Tibial nerve (tissue), 3 donors: ENCODE data around the gene C3orf80.

Experiments
- POLR2A ChIP-seq, 2 donors: fragments of 450-650 bp; IDR thresholded peaks; one replicate each; pipeline ENCODE4 v1.6.1; 2017; ENCODE audit warnings: antibody characterized with exemption in 2 of 2, mild to moderate bottlenecking in 2 of 2, moderate library complexity in 2 of 2
- TF ChIP-seq, protein P1 (sequence below), 5 experiments: fragments of 200-600 bp in 3 of 5; fragments of 450-650 bp in 2 of 5; sonication (generic) in 3 of 5; IDR thresholded peaks; one replicate each; pipeline ENCODE4 v1.5.1; 2016 to 2019; ENCODE audit warnings: antibody characterized with exemption in 5 of 5, mild to moderate bottlenecking in 3 of 5, moderate library complexity in 2 of 5

DNA sequence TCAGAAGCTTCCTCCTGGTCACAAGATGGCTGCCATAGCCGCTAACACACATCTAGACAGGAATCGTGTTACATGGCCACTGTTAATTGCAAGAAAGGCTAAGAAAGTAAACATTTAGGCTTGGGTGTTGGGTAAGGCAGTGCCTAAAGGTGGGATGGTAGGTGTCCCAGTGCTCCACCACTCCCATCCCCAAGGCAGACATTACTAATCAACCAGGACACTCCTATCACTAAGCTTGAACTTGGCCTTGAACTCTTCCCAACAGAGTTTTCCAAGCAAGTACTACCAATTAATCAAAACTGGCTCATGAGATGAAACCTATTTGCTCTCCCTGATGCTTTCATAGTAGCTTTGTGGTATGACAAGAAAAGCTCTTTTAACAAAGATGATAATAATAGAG, 37.9 kb upstream of the C3orf80 start:
- TF ChIP-seq, protein P1, sequence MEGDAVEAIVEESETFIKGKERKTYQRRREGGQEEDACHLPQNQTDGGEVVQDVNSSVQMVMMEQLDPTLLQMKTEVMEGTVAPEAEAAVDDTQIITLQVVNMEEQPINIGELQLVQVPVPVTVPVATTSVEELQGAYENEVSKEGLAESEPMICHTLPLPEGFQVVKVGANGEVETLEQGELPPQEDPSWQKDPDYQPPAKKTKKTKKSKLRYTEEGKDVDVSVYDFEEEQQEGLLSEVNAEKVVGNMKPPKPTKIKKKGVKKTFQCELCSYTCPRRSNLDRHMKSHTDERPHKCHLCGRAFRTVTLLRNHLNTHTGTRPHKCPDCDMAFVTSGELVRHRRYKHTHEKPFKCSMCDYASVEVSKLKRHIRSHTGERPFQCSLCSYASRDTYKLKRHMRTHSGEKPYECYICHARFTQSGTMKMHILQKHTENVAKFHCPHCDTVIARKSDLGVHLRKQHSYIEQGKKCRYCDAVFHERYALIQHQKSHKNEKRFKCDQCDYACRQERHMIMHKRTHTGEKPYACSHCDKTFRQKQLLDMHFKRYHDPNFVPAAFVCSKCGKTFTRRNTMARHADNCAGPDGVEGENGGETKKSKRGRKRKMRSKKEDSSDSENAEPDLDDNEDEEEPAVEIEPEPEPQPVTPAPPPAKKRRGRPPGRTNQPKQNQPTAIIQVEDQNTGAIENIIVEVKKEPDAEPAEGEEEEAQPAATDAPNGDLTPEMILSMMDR (IDR thresholded peaks at IDR 0.05): no peak
- TF ChIP-seq POLR2A (IDR thresholded peaks at IDR 0.05): no peak
